ENCODE measurements around the gene DISC1. TPM values are rescaled to one million over a fixed set of nuclear protein-coding genes. Genes with fewer than 3 reads are reported as not detected.

DISC1 gene
- total RNA-seq, 1 experiment from 2014 or later, result 1.8 TPM

- Histone ChIP-seq H3K36me3 (ENCODE audit: insufficient read depth, low read length, poor library complexity, severe bottlenecking) (no peaks in the 10 kb centered on the region), H3K27ac (ENCODE audit: low read depth, low read length, poor library complexity, severe bottlenecking) (no peak overlapping the region), H3K4me1 (ENCODE audit: insufficient read depth, low read length, poor library complexity, severe bottlenecking) (no peaks in the 10 kb centered on the region), H3K9me3 (ENCODE audit: low read depth, low read length, poor library complexity, severe bottlenecking) (no peaks in the 10 kb centered on the region), H3K27me3 (replicated peaks; ENCODE audit: insufficient read depth, low read depth, low read length, poor library complexity) (no peaks in the 10 kb centered on the region), H3K4me3 (ENCODE audit: low read depth, low read length, poor library complexity, severe bottlenecking) (no peak overlapping the region)
- ChIA-PET CTCF (no interaction called here), POLR2A (ENCODE audit: low non-redundant PET) (no interaction called here)
- intact Hi-C loops (cut with micrococcal nuclease; ENCODE audit: unreplicated experiment), result loop anchor here (10.0 kb wide), 1 partner anchor 1309 kb away; no protein-coding TSS in a partner anchor
- TF ChIP-seq, protein P1, sequence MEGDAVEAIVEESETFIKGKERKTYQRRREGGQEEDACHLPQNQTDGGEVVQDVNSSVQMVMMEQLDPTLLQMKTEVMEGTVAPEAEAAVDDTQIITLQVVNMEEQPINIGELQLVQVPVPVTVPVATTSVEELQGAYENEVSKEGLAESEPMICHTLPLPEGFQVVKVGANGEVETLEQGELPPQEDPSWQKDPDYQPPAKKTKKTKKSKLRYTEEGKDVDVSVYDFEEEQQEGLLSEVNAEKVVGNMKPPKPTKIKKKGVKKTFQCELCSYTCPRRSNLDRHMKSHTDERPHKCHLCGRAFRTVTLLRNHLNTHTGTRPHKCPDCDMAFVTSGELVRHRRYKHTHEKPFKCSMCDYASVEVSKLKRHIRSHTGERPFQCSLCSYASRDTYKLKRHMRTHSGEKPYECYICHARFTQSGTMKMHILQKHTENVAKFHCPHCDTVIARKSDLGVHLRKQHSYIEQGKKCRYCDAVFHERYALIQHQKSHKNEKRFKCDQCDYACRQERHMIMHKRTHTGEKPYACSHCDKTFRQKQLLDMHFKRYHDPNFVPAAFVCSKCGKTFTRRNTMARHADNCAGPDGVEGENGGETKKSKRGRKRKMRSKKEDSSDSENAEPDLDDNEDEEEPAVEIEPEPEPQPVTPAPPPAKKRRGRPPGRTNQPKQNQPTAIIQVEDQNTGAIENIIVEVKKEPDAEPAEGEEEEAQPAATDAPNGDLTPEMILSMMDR (conservative IDR thresholded peaks at IDR 0.05; ENCODE audit: low read depth, low read length), result no peak
- no peak for TF ChIP-seq EZH2 (IDR thresholded peaks at IDR 0.05; ENCODE audit: borderline replicate concordance, low read depth, low read length, poor library complexity, severe bottlenecking)
- no peak for DNase-seq (ENCODE audit: low spot score)
- no TSS peak for BruUV-seq (replicated peaks)
Observed at GRCh38 chr1:231865331-231865730, 238.7 kb downstream of the DISC1 start.

DNA sequence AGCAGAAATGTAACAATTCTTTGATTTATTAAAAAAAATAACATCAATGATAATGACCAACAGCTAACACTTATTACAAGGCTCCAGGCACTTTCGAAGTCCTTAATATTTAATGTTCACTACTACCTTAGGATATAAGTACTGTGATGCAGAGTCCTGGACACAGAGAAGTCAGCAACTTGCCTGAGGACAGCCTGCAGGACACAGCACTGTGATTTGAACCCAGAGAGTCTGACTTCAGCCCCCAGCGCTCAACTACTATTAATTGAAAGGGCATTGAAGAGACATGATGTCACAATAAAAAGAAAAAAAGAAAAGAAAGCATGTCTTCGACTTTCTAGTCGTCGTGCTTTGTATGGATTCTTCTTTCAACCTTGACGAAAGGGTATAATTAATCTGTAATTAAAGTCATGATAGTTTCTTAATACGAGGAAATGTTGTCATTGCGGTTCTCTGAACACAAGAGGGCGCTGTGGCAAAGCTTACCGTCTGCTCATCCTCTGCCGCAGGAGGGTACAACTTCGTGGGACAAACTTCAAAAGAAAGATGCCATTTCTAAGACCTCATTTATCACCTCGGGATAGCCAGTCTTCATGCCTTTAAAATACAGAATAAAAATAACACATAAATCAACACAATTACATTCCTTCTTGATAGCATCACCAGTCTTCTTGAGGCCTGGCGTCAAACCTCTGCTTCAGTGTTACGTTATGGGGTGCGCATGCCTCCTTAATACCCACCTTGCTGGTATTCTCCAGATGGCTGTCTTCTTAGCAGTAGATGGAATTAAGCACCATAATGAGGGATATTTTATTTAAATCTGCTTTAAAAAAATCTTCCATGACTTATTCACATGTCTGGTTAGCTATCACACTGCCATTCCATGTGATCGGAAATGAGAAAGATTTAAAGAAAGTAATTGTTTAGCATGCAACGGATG, 240.1 kb downstream of the DISC1 start:
- no peak overlapping the region for H3K27ac ChIP-seq (ENCODE audit: low read depth, low read length, poor library complexity, severe bottlenecking)
- no peak overlapping the region for H3K4me3 ChIP-seq (ENCODE audit: low read depth, low read length, poor library complexity, severe bottlenecking)
- POLR2A ChIA-PET (ENCODE audit: low non-redundant PET), result no interaction called here
- H3K4me1 ChIP-seq (ENCODE audit: insufficient read depth, low read length, poor library complexity, severe bottlenecking), result no peaks in the 10 kb centered on the region
- no peaks in the 10 kb centered on the region for H3K27me3 ChIP-seq (replicated peaks; ENCODE audit: insufficient read depth, low read depth, low read length, poor library complexity)
- no TSS peak for BruUV-seq (replicated peaks)
- DNase-seq (ENCODE audit: low spot score), result peak; percentile 72
- intact Hi-C loops (cut with micrococcal nuclease; ENCODE audit: unreplicated experiment), result loop anchor here (1.0 to 10.0 kb wide), 3 partner anchors 762 to 1374 kb away; no protein-coding TSS in a partner anchor
- CTCF ChIA-PET, result no interaction called here
- no peaks in the 10 kb centered on the region for H3K9me3 ChIP-seq (ENCODE audit: low read depth, low read length, poor library complexity, severe bottlenecking)
- no peaks in the 10 kb centered on the region for H3K36me3 ChIP-seq (ENCODE audit: insufficient read depth, low read length, poor library complexity, severe bottlenecking)
- TF ChIP-seq, protein P1 (conservative IDR thresholded peaks at IDR 0.05; ENCODE audit: low read depth, low read length), result peak; percentile 89
- TF ChIP-seq EZH2 (IDR thresholded peaks at IDR 0.05; ENCODE audit: borderline replicate concordance, low read depth, low read length, poor library complexity, severe bottlenecking), result no peak

DNA sequence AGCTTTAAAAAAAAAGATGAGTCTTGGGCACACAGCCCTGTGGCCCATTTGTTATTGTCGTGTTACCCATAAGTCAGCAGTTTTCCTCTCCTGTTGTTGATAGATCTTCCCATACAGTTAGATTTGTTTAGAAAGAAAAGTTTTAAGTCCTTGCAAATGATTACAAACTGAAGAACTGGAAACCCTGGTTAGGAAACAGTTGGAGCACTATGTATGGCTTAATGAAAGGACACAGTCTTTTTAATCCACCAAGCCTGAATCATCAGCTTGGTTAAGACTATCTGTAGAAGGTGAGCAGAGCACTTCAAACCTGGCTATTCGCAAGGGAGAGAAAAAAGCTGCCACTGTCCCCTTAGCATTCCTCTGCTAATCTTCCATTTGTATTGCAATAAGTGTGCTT, 241.0 kb downstream of the DISC1 start:
- CTCF ChIA-PET, result no interaction called here
- H3K36me3 ChIP-seq (ENCODE audit: insufficient read depth, low read length, poor library complexity, severe bottlenecking), result no peaks in the 10 kb centered on the region
- no peak for DNase-seq (ENCODE audit: low spot score)
- BruUV-seq (replicated peaks), result no TSS peak
- POLR2A ChIA-PET (ENCODE audit: low non-redundant PET), result no interaction called here
- no peak overlapping the region for H3K27ac ChIP-seq (ENCODE audit: low read depth, low read length, poor library complexity, severe bottlenecking)
- TF ChIP-seq, protein P1 (conservative IDR thresholded peaks at IDR 0.05; ENCODE audit: low read depth, low read length), result no peak
- TF ChIP-seq EZH2 (IDR thresholded peaks at IDR 0.05; ENCODE audit: borderline replicate concordance, low read depth, low read length, poor library complexity, severe bottlenecking), result no peak
- H3K9me3 ChIP-seq (ENCODE audit: low read depth, low read length, poor library complexity, severe bottlenecking), result no peaks in the 10 kb centered on the region
- intact Hi-C loops (cut with micrococcal nuclease; ENCODE audit: unreplicated experiment), result loop anchor here (2.0 to 10.0 kb wide), 2 partner anchors 1307 to 1373 kb away; no protein-coding TSS in a partner anchor
- H3K4me1 ChIP-seq (ENCODE audit: insufficient read depth, low read length, poor library complexity, severe bottlenecking), result no peaks in the 10 kb centered on the region
- no peak overlapping the region for H3K4me3 ChIP-seq (ENCODE audit: low read depth, low read length, poor library complexity, severe bottlenecking)
- no peaks in the 10 kb centered on the region for H3K27me3 ChIP-seq (replicated peaks; ENCODE audit: insufficient read depth, low read depth, low read length, poor library complexity)
